NCI-H1436 (cell line): Measurements from ENCODE around the gene PLCL1.

Experiments used
- DNase-seq: peaks from one replicate; lab custom pipeline; 2025; lab: John Stamatoyannopoulos, UW

PLCL1 gene

DNA sequence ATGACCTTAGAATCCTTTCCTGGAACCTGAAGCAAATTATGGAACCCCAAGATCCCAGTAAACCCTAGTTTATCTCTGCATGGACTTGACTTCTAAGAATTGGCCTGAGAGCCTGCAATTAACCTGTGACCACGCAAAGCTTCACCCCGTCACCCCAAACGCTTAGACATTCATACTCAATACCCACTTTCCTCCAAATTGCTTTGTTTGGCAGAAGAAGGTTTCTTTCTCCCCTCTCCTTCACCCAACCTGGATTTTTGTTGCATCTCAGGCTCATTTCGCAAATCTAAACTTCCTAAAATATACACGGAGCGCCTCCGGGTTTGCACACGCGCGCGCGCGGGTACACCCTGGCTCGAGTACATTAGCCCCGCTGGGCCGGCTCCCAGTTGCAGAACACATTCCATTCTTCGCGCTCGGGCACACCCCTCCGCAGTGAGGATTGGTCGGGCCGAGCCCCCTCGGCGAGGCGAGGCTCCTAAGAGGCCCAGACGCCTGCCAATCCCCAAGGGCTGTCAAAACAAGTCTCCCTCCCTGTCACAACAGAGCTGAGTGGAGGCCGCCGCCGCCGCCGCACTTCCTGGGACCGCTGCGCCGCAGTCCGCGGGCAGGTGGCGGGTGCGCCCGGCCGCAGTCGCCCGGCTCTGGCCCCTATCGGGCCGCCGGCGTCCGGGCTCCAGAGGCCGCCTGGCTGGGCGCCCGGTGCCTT lies at the start of gene PLCL1:
Gene PLCL1 (plus strand): TSS at position 545 of the 709 bp plus-strand sequence.
- peak; percentile 74 for DNase-seq

DNA sequence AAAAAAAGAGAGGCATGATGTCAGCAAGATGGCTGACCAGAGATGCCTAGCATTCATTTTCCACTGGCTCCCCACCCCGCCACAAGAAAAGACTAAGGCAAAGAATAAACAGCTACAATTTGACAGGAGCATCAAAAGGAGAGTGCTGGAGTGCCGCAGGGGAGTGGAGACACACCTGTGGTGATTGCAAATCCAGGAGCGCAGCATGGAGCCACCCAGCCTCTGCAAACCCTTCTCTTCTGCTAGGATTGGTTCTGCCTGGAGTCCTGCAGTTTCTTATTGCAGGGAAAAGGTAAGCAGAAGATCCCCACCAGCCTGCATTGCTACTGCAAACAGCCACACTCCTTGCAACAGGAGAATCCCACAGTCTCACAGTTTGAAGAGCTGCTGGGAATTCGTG lies 45.4 kb upstream of the PLCL1 start:
- no peak for DNase-seq

DNA sequence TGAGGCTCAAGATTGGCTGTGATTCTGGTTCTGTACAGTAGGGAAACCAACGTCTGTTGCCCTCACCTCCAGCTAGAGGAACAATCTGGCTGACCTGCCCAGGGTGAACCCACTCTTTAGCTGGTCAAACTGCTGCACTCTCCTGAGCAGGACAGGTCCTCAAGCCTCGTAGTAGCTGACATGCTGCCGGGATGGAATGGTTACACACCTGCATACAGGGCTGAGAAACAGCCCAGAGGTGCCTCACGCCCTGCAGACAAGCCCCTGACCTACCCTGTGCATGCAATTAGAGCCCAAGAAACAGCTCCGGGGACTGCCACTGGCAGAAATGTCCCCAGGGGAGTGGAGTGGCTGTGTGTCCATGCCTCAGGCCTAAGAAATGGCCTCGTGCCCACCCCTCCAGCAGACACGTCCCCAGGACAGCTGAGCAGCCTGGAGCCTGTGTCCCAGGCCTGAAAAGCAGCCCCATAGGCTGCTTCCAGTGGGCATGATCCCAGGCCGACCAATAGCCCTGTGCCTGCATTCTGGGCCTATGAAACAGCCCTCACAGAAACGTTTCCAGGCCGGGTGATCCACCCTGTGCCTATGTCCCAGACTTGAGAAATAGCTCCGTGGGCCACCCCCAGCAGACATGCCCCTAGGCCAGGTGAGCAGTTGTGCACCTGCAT lies 44.6 kb upstream of the PLCL1 start:
- DNase-seq = no peak

DNA sequence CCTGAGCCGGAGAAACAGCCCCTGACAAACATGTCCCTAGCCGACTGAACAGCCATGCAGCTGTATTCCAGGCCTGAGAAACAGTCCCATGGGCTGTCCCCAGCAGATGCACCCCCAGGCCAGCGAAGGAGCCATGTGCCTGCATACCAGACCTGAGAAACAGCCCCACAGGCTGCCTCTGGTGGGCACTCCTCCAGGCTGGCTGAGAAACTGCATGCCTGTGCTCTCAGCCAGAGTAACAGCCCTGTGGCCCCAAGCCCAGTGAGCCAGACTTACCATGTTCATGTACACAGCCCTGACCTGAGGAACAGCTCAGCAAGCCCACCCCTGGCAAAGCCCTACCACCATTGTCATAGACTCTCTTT lies 44.1 kb upstream of the PLCL1 start:
- DNase-seq = no peak

DNA sequence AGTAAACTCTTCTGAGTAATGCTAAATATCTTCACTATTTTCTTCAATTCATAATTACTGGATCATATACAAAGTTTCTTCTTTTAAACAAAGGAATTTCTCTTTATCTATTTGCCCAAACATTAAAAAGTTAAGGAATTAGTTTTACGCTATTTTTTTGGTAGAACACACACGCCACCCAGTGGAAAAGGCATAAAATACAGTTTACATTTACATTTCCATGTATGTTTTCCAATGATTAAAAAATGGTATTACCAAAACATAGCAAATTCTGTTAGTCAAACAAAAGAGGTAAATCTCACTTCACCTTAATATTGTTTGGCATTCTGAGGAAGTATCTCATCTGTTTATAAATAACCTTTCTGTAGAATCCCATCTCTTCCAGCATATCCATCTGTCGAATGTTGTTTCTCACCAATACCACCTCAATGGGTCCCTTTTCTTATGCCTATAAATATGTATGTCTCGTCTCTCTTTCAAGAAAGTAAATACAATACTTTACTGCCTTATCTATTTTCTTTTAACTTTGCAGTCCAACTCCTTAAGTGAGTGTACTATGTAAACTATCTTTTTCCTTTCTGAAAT lies 26.5 kb upstream of the PLCL1 start:
- DNase-seq = no peak

DNA sequence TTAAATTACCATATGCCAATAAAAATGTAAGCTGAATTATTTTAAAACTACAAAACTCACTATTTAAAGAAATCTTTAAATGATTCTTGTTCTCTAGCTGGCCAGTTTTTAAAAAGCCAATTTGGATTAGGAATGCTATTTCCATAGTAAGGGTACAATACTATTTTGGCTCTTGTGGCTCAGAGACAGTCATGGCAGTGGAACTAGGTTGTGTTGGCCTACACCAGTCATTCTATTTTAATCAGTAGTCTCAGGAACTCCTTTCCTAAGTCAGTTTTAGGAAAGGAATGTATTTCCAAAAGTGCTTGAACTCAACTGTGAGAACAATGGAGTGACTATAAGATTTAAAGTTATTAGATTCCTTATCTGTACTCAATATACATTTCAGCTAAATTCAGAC lies 25.1 kb upstream of the PLCL1 start:
- no peak for DNase-seq

DNA sequence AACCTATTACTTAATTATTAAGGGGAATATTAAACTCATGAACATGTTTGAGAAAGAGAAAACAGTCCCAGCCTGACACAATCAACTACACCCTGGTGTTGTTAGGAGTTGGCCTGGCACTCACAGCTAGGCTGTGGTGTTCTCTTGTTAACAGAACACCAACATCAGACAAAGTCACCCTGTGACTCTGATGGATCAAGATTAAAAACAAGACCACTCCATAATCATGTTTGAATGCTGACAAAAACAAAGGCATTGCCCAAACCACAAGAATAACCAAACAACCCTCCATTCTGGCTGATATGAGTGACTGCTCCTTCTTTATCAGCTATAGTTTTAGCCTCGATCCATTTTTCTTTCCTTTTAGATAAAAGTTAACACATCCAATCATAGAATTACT lies 22.3 kb upstream of the PLCL1 start:
- no peak for DNase-seq

DNA sequence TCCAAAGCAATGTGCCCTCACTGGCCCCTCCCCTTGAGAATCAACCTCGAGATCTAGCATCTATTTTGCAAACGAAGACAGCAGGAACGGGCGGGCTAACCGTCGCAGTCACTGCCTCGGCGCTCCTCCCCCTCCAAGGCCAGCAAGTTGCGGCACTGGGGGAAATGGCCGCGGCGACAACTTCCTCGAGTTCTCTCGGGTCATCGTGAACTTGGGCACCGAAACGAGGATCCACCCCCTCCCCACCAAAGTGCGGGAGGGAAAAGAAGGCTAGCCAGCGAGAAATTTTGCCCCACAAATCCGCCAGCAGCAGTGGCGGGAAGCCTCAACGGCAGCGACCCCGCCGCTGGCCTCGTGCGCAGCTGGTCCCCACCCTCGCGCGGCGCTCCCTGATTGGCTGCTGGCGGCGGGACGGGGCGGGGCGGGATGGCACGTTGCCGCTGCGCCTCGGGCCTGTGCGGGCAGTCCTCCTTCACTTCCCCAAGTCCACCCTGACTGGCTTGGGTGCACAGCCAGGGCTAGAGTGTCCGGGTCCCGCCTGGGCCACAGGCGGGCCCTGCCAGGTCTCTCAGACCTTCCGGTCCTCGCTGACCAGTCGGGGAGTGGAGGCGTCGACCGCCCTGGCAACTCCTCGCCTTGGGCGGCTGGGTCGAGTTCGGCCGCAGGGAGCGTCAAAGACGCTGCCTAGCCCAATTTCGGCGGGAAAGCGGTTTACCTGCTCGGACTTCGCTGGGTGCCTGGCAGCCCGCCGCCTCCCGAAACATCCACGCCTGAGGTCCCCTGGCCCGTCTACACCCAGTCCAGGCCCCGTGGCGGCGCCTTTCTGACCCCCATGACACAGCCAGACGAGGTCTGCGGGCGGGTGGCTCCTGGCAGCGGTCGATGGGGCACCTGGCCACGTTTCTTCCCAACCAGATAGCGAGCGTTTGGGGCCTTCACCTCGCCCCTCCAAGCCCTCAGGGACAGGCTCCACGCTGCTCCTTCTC lies 19.1 kb upstream of the PLCL1 start, which contains the start of gene BOLL:
Gene BOLL (minus strand): TSS at position 364 of the 986 bp plus-strand sequence. CDS start 3,469 bp downstream, outside the sequence.
- no peak for DNase-seq

DNA sequence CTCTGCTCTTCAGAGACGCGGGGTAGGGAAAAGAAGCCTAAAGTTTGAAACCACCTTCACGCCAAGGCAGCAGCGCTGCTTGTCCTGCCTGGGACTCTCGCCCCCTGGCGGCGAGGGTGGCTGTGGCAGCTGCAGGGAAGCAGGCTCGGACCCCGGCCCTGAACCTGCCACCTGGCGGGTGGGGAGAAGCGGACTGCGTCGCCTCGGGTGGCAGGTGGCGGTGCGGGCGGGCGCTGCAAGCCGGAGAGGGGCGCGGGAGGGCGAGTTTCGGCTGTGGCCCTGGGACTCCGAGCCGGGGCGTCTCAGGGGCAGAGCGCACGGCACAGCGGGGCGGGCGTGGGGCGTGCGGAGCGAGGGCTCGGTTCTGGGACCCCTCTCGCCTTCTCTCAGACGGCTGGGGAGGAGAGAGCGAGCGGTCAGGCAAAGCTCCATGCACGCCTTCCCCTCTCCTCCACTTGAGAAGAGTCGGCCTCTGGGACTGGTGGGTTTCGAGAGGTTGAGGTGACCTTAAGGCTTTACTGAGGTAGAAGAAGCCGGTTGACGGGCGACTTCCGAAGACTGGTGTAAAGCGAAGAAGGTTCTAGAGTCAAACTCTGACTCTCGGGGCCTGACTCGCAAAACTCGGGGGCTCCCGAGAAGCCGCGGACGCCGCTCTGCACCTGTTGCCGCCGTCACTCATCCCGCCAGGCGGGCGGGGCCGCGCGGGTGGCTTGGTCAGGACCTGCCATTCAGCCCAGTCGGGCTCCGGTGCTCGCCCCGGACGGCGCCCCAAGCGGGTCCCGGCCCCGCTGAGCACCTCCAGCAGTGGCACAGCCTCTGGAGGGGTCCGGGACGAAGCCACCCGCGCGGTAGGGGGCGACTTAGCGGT lies 18.1 kb upstream of the PLCL1 start:
- DNase-seq = no peak

DNA sequence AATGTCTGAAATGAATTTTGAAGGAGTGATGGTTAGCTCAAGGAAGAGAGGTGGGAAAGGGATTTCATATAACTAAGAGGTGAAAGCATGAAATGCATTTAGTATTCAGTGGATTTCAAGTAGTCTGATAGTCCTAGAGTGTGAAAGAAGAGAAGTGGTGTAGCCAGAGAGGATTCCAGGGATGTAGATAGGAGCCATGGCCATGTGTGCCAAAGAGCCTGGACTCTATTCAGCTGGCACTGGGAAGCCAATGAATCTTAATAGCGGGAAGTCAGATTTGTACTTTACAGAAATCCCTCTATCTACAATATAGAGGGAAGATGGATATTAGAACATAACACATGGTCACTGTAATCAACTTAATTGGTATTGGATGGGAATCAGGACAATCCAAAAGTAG lies 10.9 kb upstream of the PLCL1 start:
- no peak for DNase-seq

DNA sequence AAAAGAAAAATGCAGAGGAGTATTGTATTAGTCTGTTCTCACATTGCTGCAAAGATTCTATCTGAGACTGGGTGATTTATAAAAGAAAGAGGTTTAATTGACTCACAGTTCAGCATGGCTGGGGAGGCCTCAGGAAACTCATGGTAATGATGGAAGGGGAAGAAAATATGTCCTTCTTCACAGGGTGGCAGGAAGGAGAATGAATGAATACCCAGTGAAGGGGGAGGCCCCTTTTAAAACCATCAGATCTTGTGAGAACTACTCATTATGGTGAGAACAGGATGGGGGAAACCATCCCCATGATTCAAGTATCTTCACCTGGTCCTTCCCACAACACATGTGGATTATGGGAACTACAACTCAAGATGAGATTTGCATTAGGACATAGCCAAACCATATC lies 9.1 kb upstream of the PLCL1 start:
- DNase-seq = no peak

DNA sequence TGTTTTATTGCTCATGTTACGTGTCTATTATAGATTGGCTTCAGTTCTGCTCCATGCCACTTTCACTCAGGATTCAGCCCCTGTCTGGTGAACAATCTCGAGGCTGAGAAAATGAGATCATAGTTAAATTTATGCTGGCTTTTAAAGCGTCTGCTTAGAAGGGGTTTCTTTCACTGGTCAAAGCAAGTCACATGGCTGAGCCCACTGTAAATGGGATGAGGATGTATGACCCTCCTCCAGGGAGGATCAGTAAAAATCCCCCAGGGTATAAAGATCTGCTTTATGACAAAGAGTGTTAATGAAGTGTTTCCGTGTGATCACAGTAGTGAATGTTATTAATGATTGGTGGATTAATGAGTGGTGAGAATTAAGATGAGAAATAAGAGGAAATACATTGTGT lies 6.2 kb upstream of the PLCL1 start:
- DNase-seq = no peak

DNA sequence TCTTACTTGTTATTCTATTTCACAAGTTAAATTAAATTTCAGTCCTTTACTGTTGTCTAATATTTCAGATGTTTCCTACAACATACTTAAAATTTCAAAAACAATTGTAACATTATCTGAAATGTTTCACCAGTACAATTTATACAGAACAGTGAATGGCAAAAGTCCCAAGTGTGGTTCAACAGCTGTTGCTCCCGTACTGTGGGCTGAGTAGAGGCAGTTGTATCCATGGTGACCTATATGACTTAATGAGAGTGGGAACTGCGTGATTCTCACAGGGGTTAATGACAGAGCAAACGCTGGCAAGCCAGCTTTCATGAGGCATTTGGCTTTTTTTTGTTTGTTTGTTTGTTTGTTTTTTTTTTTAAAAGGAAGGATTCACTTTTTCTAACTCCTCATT lies 5.3 kb upstream of the PLCL1 start:
- no peak for DNase-seq

DNA sequence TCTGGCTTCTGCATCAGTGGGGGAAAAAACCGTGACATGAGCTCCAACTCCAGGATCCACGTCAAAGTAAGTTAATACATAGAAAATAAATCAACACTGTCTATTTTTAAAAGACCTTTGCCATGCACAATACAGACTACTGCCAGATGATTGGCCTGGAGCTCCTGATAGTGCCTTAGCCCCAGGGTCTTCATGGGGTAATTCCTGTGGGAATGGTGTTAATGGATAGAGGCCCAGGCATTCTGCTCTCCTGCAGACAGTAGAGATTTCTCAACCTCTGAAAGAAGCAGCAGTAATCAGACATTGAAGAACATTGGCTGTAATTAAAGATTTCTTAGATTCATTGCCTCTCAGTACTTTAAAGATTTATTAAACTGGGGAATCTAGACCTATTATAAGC lies 4.3 kb upstream of the PLCL1 start:
- DNase-seq = no peak

DNA sequence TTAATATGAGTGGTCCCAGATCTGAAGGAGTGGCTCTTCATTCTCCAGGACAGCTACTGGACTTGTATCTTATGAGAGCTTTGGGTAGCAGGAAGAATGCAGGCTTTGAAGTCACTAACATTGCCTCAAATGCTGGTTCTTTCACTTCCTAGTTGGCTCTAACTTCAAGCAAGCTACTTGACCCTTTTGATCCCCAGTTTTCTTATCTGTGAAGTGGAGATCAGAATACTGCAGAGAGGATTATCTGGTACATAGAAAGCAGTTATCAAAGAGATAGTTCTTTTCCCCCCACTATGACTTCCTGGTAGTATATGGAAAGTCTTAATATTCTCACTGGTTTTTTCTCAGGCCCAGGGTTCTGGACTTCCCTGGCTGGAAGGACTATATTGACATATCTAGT lies 3.4 kb upstream of the PLCL1 start:
- DNase-seq = no peak

DNA sequence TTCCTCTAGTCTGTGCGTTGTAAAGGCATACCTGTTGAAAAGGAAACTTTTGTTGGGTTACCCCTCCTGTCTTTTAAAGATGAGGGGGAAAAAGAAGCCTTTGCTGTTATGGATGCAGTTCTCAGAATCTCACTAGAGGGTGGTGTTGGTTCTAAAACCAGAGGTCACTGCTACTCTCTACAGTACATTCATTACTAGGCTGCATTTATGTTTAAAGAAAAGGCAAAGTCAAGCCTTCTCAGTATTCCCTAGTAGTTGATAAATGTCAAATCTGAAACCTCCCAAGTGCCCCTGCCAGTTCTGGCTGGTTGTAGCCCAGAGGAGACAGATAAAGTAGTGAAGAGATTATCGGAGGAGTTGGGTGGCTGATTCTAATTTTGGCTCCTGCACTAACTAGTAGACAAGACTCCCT lies 1.4 kb upstream of the PLCL1 start:
- DNase-seq = peak; percentile 12

DNA sequence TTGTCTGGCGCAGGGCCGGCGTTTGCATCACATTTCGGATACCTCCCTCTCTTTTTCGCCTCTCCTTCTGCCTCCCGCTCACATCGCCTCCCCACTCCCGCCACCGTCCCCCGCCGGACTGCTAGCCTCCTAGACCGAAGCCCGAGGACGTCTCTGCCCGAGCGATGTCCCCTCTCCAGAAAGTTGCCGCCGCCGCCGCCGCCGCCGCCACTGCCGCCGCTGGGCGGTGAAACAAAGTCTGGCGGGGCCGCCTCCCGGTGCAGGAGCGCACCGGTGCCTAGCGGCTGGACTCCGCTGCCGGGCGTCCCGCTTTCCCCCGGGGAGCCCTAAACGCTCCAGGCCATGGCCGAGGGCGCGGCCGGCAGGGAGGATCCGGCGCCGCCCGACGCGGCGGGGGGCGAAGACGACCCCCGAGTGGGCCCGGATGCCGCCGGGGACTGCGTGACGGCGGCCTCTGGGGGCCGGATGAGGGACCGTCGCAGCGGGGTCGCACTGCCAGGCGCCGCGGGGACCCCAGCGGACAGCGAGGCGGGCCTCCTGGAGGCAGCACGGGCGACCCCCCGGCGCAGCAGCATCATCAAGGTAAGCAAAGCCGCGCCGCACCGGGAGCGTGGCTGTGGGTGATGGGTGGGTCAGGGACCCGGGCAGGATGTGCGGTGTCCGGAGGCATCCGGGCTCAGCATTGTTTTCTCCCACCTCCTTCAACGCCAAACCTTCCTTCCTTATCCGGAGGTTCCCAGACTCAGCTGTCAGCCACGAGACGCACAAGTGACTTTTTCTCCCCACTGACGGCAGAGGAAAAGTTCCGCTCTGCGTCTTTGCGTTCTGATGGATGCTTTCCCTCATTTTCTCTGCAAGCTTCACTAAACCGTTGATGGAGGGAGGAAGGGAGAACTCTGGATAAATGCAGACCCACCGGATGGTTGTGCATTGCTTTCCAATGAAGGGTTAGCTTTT lies 643 bp downstream of the PLCL1 start:
- no peak for DNase-seq

DNA sequence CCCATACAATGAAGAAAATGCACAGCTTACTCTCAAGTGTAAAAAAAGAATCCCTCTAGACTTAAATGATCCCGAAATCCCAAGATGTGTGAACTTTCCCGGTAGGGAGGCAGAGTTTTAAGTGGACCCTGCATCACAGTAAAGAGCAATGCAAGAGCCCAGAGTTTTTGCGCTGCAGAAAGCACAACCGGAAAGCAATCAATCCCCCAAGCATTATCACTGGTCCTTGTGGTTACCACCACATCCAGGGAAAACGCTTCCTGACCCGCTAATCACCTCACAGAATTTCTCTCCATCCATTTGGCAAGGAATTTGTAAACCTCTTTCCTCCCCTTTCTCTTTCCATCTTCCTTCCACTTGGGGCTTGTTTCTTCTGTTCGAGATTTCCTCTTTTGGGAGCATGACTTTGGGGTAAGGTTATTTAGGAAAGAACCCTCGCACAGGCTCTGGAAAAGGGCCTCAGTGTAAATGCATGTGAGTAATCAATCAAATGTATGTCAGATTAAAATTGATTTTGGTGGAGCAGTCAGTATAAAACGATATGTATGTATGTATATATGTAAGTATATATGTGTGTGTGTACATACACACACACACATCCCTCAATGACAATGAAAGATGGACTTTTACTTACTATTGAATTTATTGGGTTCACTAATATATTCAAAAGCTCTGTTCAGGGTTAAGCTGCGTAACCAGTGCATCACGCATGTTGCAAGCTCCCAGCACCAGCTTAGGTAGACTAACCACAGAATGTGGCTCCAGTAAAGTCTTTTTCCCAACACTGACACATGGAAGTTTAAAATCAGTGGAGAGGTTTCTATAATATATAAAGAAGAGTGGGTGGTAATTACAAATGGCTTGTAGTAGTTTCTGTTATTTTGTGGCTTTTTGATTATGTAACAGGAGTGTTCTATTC lies 1.6 kb downstream of the PLCL1 start:
- DNase-seq = no peak

DNA sequence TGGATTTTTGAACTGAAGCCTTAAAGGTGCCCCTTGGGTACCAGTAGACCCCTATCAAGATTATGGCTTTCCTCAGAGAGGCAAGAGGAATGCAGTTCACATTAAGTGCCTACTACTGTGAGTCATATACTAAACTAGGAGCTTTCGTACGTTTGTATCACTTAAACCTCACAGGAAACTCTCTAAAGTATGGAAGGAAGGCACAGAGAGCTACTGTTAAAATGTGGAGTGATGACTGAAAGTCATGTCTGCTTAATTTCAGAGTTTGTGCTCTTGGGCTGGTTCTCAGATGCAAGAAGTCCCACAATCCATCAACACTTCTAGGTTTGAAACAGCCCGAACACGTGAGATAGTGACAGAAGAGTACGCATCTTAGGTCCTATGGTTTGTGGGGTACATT lies 4.7 kb downstream of the PLCL1 start:
- DNase-seq = no peak
